Thyroid gland (tissue), 4 donors: ENCODE results near the gene TDRD7.

Experiments used
- CTCF ChIP-seq, 6 experiments: fragments of 200-600 bp in 3 of 6; fragments of 450-650 bp in 3 of 6; sonication (generic) in 3 of 6; IDR thresholded peaks; one replicate each; pipeline ENCODE4 v1.5.1; 2016 to 2019; ENCODE audit warnings: antibody characterized with exemption in 6 of 6, mild to moderate bottlenecking in 2 of 6, inconsistent platforms in 1 of 6, moderate library complexity in 1 of 6
- POLR2A ChIP-seq, 2 donors: fragments of 450-650 bp; IDR thresholded peaks; one replicate each; pipeline ENCODE4 v1.6.1; 2017; ENCODE audit warnings: antibody characterized with exemption in 2 of 2, mild to moderate bottlenecking in 2 of 2, moderate library complexity in 1 of 2

- TF ChIP-seq POLR2A (IDR thresholded peaks at IDR 0.05): no peak
- no peak for TF ChIP-seq CTCF (IDR thresholded peaks at IDR 0.05)
Measured at GRCh38 chr9:97396256-97396655, 15.6 kb upstream of the TDRD7 start.
